HCT116 (cell line): ENCODE results near the gene RAMP2. TPM values are rescaled to one million over a fixed set of nuclear protein-coding genes. Genes with fewer than 3 reads are reported as not detected.

ENCODE experiments used
- ATAC-seq: fragments of 200-7000 bp; cut with Tn5 transposase; 2 replicates; pipeline ENCODE4 v1.9.1; 2020; ENCODE audit warnings: mild to moderate bottlenecking, moderate library complexity
- BruUV-seq: library from RNA; stranded (reverse); fragments of 400-500 nt; replicated peaks from 2 replicates; lab custom pipeline; 2021; lab: Mats Ljungman, UMichigan
- CTCF ChIA-PET: fragments of 300-600 bp; sonication (Branson Sonifier 250); formaldehyde crosslinking; loops from one replicate; lab custom pipeline; 2021; ENCODE audit warnings: antibody characterized with exemption; lab: Charles Lee
- POLR2A ChIA-PET: fragments of 300-600, 350-600 bp; sonication (Branson Sonifier 250); formaldehyde crosslinking; loops from one replicate; lab custom pipeline; 2021; ENCODE audit warnings: antibody characterized with exemption; lab: Charles Lee
- RAD21 ChIA-PET, 2 experiments: fragments of 300-600 bp; sonication (Branson Sonifier 250); formaldehyde crosslinking; loops; one replicate each; lab custom pipeline; 2023; ENCODE audit warnings: low total read pairs in 2 of 2; ENCODE audit not compliant: uncharacterized antibody in 2 of 2, unreplicated experiment in 2 of 2, low non-redundant PET in 1 of 2; lab: Charles Lee
- DNase-seq: peaks from one replicate; pipeline ENCODE4 v3.0.0-alpha.2; 2010; ENCODE audit warnings: low read depth, low spot score
- H2AFZ ChIP-seq: fragments of 200-600 bp; shearing (Covaris generic), sonication (generic); 2 replicates; pipeline ENCODE4 v1.6.1; 2017; ENCODE audit warnings: low read depth, mixed run types, mixed read lengths, antibody characterized with exemption, low read length; ENCODE audit not compliant: poor library complexity, severe bottlenecking
- H3K27ac ChIP-seq: 2 replicates; pipeline ENCODE4 v1.5.1; 2012; ENCODE audit warnings: low read depth, low read length
- H3K27me3 ChIP-seq: fragments of 200-600 bp; sonication (generic); 2 replicates; pipeline ENCODE4 v1.6.1; 2016; ENCODE audit warnings: mixed run types, low read length, mixed read lengths; ENCODE audit not compliant: insufficient read depth
- H3K36me3 ChIP-seq, 2 experiments: fragments of 200-500 bp in 1 of 2; fragments of 200-600 bp in 1 of 2; sonication (Bioruptor generic) in 1 of 2; sonication (generic) in 1 of 2; 2 replicates each; pipeline versions ENCODE4 v1.5.1 to v1.6.1; 2014 to 2016; ENCODE audit warnings: low read length in 2 of 2, inconsistent platforms in 1 of 2, mixed read lengths in 1 of 2, mixed run types in 1 of 2; ENCODE audit not compliant: insufficient read depth in 2 of 2, control insufficient read depth in 1 of 2
- H3K4me1 ChIP-seq, 2 experiments: fragments of 200-600 bp in 1 of 2; sonication (generic) in 1 of 2; 2 replicates each; pipeline versions ENCODE4 v1.5.1 to v1.6.1; 2012 to 2017; ENCODE audit warnings: low read length in 2 of 2, inconsistent platforms in 1 of 2, mild to moderate bottlenecking in 1 of 2, mixed read lengths in 1 of 2, mixed run types in 1 of 2, moderate library complexity in 1 of 2; ENCODE audit not compliant: insufficient read depth in 2 of 2, control insufficient read depth in 1 of 2
- H3K4me2 ChIP-seq: fragments of 200-600 bp; sonication (generic); 2 replicates; pipeline ENCODE4 v1.6.1; 2017; ENCODE audit warnings: mixed run types, low read length, mixed read lengths
- H3K4me3 ChIP-seq, 2 experiments: fragments of 200-600 bp in 1 of 2; sonication (generic) in 1 of 2; replicated peaks in 1 of 2; 2 replicates each; pipeline ENCODE4 v1.5.1; 2011 to 2016; ENCODE audit warnings: low read length in 2 of 2, control low read depth in 1 of 2, low read depth in 1 of 2, mild to moderate bottlenecking in 1 of 2, mixed read lengths in 1 of 2, mixed run types in 1 of 2
- H3K79me2 ChIP-seq: fragments of 200-600 bp; sonication (generic); 2 replicates; pipeline ENCODE4 v1.6.1; 2017; ENCODE audit warnings: mild to moderate bottlenecking, mixed run types, low read length, moderate library complexity, mixed read lengths; ENCODE audit not compliant: insufficient read depth
- H3K9ac ChIP-seq: fragments of 200-600 bp; sonication (generic); 2 replicates; pipeline ENCODE4 v1.6.1; 2016; ENCODE audit warnings: low read length, mixed read lengths
- H3K9me2 ChIP-seq: fragments of 200-600 bp; sonication (generic), shearing (Covaris generic); 2 replicates; pipeline ENCODE4 v1.6.1; 2017; ENCODE audit warnings: mixed run types, mild to moderate bottlenecking, moderate library complexity; ENCODE audit not compliant: insufficient read depth
- H3K9me3 ChIP-seq, 2 experiments: fragments of 200-500 bp in 1 of 2; fragments of 200-600 bp in 1 of 2; sonication (Bioruptor generic) in 1 of 2; sonication (generic) in 1 of 2; 2 replicates each; pipeline ENCODE4 v1.6.1; 2014 to 2017; ENCODE audit warnings: low read length in 2 of 2, mixed read lengths in 2 of 2, inconsistent platforms in 1 of 2, low read depth in 1 of 2, mild to moderate bottlenecking in 1 of 2, mixed run types in 1 of 2, moderate library complexity in 1 of 2; ENCODE audit not compliant: control insufficient read depth in 1 of 2, insufficient read depth in 1 of 2
- H4K20me1 ChIP-seq: fragments of 200-600 bp; sonication (generic), shearing (Covaris generic); 2 replicates; pipeline ENCODE4 v1.6.1; 2017; ENCODE audit warnings: mixed run types, mild to moderate bottlenecking, moderate library complexity; ENCODE audit not compliant: insufficient read depth
- CBX3 ChIP-seq: IDR thresholded peaks from 2 replicates; pipeline ENCODE4 v1.6.1; 2012; ENCODE audit warnings: low read depth
- CEBPB ChIP-seq: IDR thresholded peaks from 2 replicates; pipeline ENCODE4 v1.6.1; 2012; ENCODE audit warnings: low read depth
- CTCF ChIP-seq, 3 experiments: fragments of 200-600 bp in 1 of 3; sonication (generic) in 1 of 3; IDR thresholded peaks in 2 of 3; conservative IDR thresholded peaks in 1 of 3; 2 replicates each; pipeline ENCODE4 v1.5.1; 2012 to 2017; ENCODE audit warnings: low read depth in 2 of 3, low read length in 2 of 3, antibody characterized with exemption in 1 of 3, borderline replicate concordance in 1 of 3, control low read depth in 1 of 3, mild to moderate bottlenecking in 1 of 3, mixed read lengths in 1 of 3, mixed run types in 1 of 3, moderate library complexity in 1 of 3; ENCODE audit not compliant: insufficient read depth in 1 of 3
- EGR1 ChIP-seq: IDR thresholded peaks from 2 replicates; pipeline ENCODE4 v1.6.1; 2012; ENCODE audit warnings: low read depth
- ELF1 ChIP-seq: IDR thresholded peaks from 2 replicates; pipeline ENCODE4 v1.6.1; 2012; ENCODE audit warnings: low read depth, borderline replicate concordance
- EZH2 ChIP-seq: fragments of 200-600 bp; sonication (generic); IDR thresholded peaks from 2 replicates; pipeline ENCODE4 v1.6.1; 2017; ENCODE audit warnings: antibody characterized with exemption, mixed run types
- EZH2phosphoT487 ChIP-seq: fragments of 200-600 bp; IDR thresholded peaks from 2 replicates; pipeline ENCODE4 v1.6.1; 2018; ENCODE audit warnings: antibody characterized with exemption, borderline replicate concordance
- FOSL1 ChIP-seq: IDR thresholded peaks from 2 replicates; pipeline ENCODE4 v1.6.1; 2012; ENCODE audit warnings: low read depth
- JUND ChIP-seq: IDR thresholded peaks from 2 replicates; pipeline ENCODE4 v1.6.1; 2012
- POLR2A ChIP-seq: IDR thresholded peaks from 2 replicates; pipeline ENCODE4 v1.7.0; 2011; ENCODE audit warnings: borderline replicate concordance; ENCODE audit not compliant: insufficient read depth, insufficient read length; ENCODE audit errors: extremely low read depth
- POLR2AphosphoS5 ChIP-seq: IDR thresholded peaks from 2 replicates; pipeline ENCODE4 v1.6.1; 2011; ENCODE audit warnings: mild to moderate bottlenecking, low read depth, low read length, moderate library complexity
- RAD21 ChIP-seq: IDR thresholded peaks from 2 replicates; pipeline ENCODE4 v1.6.1; 2012; ENCODE audit warnings: low read depth, mild to moderate bottlenecking
- SIN3A ChIP-seq: IDR thresholded peaks from 2 replicates; pipeline ENCODE4 v1.6.1; 2012; ENCODE audit warnings: low read depth
- SP1 ChIP-seq: IDR thresholded peaks from 2 replicates; pipeline ENCODE4 v1.6.1; 2012; ENCODE audit warnings: low read depth
- SRF ChIP-seq: IDR thresholded peaks from 2 replicates; pipeline ENCODE4 v1.6.1; 2012; ENCODE audit warnings: low read depth
- YY1 ChIP-seq: IDR thresholded peaks from 2 replicates; pipeline ENCODE4 v1.6.1; 2011; ENCODE audit warnings: low read length, low read depth, moderate library complexity, mild to moderate bottlenecking; ENCODE audit not compliant: insufficient replicate concordance; ENCODE audit errors: extremely low read depth
- ZBTB33 ChIP-seq: IDR thresholded peaks from 2 replicates; pipeline ENCODE4 v1.6.1; 2011; ENCODE audit warnings: mild to moderate bottlenecking, low read length, moderate library complexity; ENCODE audit not compliant: insufficient replicate concordance; ENCODE audit errors: extremely low read depth
- ZFX ChIP-seq: fragments of 450-650 bp; IDR thresholded peaks from 2 replicates; pipeline ENCODE4 v1.6.1; 2017
- ZNF274 ChIP-seq: fragments of 200-500 bp; sonication (Bioruptor generic); IDR thresholded peaks from 2 replicates; pipeline ENCODE4 v1.6.1; 2014; ENCODE audit warnings: mild to moderate bottlenecking, low read depth, low read length, inconsistent platforms
- intact Hi-C: fragments of 100-400 bp; cut with micrococcal nuclease; formaldehyde crosslinking; loops from 2 replicates; pipeline ENCODE4 v1.10.0; 2022
- total RNA-seq: library from RNA; stranded (reverse); gene quantifications from one replicate; pipeline ENCODE4 v1.2.1, GENCODE V29; 2021; ENCODE audit not compliant: unreplicated experiment
- TF ChIP-seq, protein P1 (sequence below): IDR thresholded peaks from 2 replicates; pipeline ENCODE4 v1.6.1; 2012

The RAMP2 gene
- total RNA-seq, 1 experiment from 2014 or later = not detected

DNA sequence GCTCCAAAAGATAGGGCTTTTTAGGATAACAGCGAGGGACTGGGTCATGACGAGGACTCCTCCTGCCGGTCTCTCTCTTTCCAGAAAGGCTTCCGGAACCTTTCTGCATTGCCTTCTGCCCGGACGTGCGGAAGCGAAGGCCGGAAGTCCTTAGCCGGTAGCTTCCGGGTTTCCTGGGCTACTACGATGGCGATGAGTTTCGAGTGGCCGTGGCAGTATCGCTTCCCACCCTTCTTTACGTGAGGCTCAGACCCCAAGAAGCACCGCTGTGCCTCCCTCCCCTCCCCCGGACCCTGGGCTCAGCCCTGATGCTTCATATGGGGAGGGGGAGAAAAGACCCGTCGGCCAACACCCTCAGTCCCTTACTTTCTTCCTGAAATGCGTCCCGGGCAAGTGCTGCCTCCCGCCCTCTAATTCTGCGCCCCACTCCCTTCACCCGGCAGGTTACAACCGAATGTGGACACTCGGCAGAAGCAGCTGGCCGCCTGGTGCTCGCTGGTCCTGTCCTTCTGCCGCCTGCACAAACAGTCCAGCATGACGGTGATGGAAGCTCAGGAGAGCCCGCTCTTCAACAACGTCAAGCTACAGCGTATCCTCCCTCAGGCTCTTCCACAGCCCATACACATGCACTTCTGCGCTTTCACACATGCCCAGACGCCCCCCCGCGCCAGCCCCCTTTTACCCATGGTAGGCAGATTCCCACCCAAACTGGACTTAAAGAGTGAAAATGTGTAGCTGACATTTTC lies 12.4 kb downstream of the RAMP2 start, which contains the start of gene VPS25:
TSS of gene VPS25 (plus strand) at position 160 of the 746 bp plus-strand sequence. CDS start at position 187, 27 bp downstream.
- ChIA-PET POLR2A (interaction anchor here (0.6 to 1.6 kb wide), 4 partner anchors 10 to 196 kb away, joined by 3 to 5 read pairs (median 4); partner anchors contain the start of gene PSMC3IP), CTCF (interaction anchor here (0.6 to 3.6 kb wide), 2 partner anchors 10 to 178 kb away, joined by 3 to 24 read pairs; no protein-coding TSS in a partner anchor), RAD21 (no interaction called here)
- DNase-seq (peak; percentile 75), ATAC-seq (peak; percentile 94)
- peaks cover 19% of the 10 kb centered on the region for H3K79me2 ChIP-seq
- H3K27ac ChIP-seq = peak within 1 kb of the TSS; percentile 65
- H3K36me3 ChIP-seq = peaks cover under 1 to 14% of the 10 kb centered on the region in 2 experiments
- H2AFZ ChIP-seq = peak within 1 kb of the TSS; percentile 72
- no peaks in the 10 kb centered on the region for H3K27me3 ChIP-seq
- no peaks in the 10 kb centered on the region for H4K20me1 ChIP-seq
- H3K9ac ChIP-seq = peak within 1 kb of the TSS; percentile 82
- intact Hi-C loops = no loop called here
- peak within 1 kb of the TSS; percentile 85 to 99 for H3K4me3 ChIP-seq
- H3K9me3 ChIP-seq = no peaks in the 10 kb centered on the region
- peaks cover 8 to 12% of the 10 kb centered on the region in 2 experiments; a peak in 2 of 4 replicates for H3K4me1 ChIP-seq
- H3K9me2 ChIP-seq = no peaks in the 10 kb centered on the region
- TSS peak; percentile 75 for BruUV-seq
- H3K4me2 ChIP-seq = peak within 1 kb of the TSS; percentile 74
- TF ChIP-seq, protein P1, sequence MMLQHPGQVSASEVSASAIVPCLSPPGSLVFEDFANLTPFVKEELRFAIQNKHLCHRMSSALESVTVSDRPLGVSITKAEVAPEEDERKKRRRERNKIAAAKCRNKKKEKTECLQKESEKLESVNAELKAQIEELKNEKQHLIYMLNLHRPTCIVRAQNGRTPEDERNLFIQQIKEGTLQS = no peak
- peak; percentile 18; the same call in 1 of the 2 replicates for TF ChIP-seq JUND
- peak; percentile 72 for TF ChIP-seq ZBTB33
- peak; percentile 83; the same call in 1 of the 2 replicates for TF ChIP-seq ELF1
- TF ChIP-seq SRF = peak; percentile 88
- no peak for TF ChIP-seq EZH2
- 0 out of 2 replicates have a peak, but pooled peaks have one; percentile 34 for TF ChIP-seq EGR1
- no peak for TF ChIP-seq ZFX
- TF ChIP-seq POLR2AphosphoS5 = peak; percentile 97
- TF ChIP-seq CTCF (IDR thresholded peaks at IDR 0.05 in 2 of 3, conservative IDR thresholded peaks at IDR 0.05 in 1 of 3; ENCODE audit: borderline replicate concordance in 1 of 3, insufficient read depth in 1 of 3, low read depth in 2 of 3, low read length in 2 of 3) = peak in 1 of 3 experiments; percentile 18; a peak in 1 of 6 replicates
- no peak for TF ChIP-seq EZH2phosphoT487
- TF ChIP-seq POLR2A = peak; percentile 92
- no peak for TF ChIP-seq ZNF274
- TF ChIP-seq RAD21 = no peak
- peak; percentile 87 for TF ChIP-seq CBX3
- TF ChIP-seq SP1 = peak; percentile 45; the same call in 1 of the 2 replicates
- TF ChIP-seq FOSL1 = peak; percentile 13; the same call in 1 of the 2 replicates
- peak; percentile 87 for TF ChIP-seq SIN3A
- peak; percentile 87 for TF ChIP-seq YY1
- no peak for TF ChIP-seq CEBPB
